Large intestine (tissue), 12 donors: ENCODE measurements around the gene MRPS5. TPM values are rescaled to one million over a fixed set of nuclear protein-coding genes. Genes with fewer than 3 reads are reported as not detected.

ENCODE experiments used
- DNase-seq, 2 donors: peaks; one replicate each; pipeline versions ENCODE4 v3.0.0 to v3.0.0-alpha.2; 2013
- H3K27ac ChIP-seq: one replicate; pipeline ENCODE4 v1.5.1; 2013; ENCODE audit warnings: low read length
- H3K27me3 ChIP-seq: 2 replicates; pipeline ENCODE4 v1.6.1; 2013; ENCODE audit warnings: low read length; ENCODE audit not compliant: control insufficient read depth, insufficient read depth
- H3K36me3 ChIP-seq: 2 replicates; pipeline ENCODE4 v1.6.1; 2013; ENCODE audit warnings: low read length; ENCODE audit not compliant: control insufficient read depth, insufficient read depth
- H3K4me1 ChIP-seq: one replicate; pipeline ENCODE4 v1.6.1; 2013; ENCODE audit warnings: low read length; ENCODE audit not compliant: control insufficient read depth, insufficient read depth
- H3K4me3 ChIP-seq: one replicate; pipeline ENCODE4 v1.5.1; 2013; ENCODE audit warnings: low read length
- H3K9me3 ChIP-seq: one replicate; pipeline ENCODE4 v1.6.1; 2013; ENCODE audit warnings: mild to moderate bottlenecking, low read depth, low read length, moderate library complexity; ENCODE audit not compliant: control insufficient read depth
- WGBS: methylation state at CpG from one replicate; pipeline ENCODE4 v1.1.5; 2013; ENCODE audit warnings: low lambda C conversion rate; ENCODE audit not compliant: insufficient coverage; 5-methylcytosine and 5-hydroxymethylcytosine counted together
- long read RNA-seq, 11 donors: transcript quantifications; one replicate each; lab custom pipeline, GENCODE V29; 2026
- polyA plus RNA-seq: library from polyadenylated mRNA; unstranded; fragments of 120-200 nt; gene quantifications from one replicate; pipeline ENCODE4 v1.2.1, GENCODE V29; 2013

Gene MRPS5
- polyA plus RNA-seq = 55.8 TPM
- long read RNA-seq, donor 1, partial matches to known transcripts = 8 of 18 reads
- long read RNA-seq, donor 1, other reads (novel, unspliced or antisense) = 0 of 18 reads
- long read RNA-seq, donor 2, transcript MRPS5-203 (5 exons, 793 nt) = major isoform, 17 of 57 reads
- long read RNA-seq, donor 2, transcript MRPS5-201 (12 exons, 1,652 nt) = minor isoform, 16 of 57 reads
- long read RNA-seq, donor 2, partial matches to known transcripts = 21 of 57 reads
- long read RNA-seq, donor 2, other reads (novel, unspliced or antisense) = 0 of 57 reads
- long read RNA-seq, donor 3 = 0 reads
- long read RNA-seq, donor 4, partial matches to known transcripts = 0 of 2 reads
- long read RNA-seq, donor 4, other reads (novel, unspliced or antisense) = 0 of 2 reads
- long read RNA-seq, donor 5, transcript MRPS5-201 (12 exons, 1,652 nt) = major isoform, 6 of 25 reads
- long read RNA-seq, donor 5, transcript MRPS5-203 (5 exons, 793 nt) = major isoform, 6 of 25 reads
- long read RNA-seq, donor 5, partial matches to known transcripts = 11 of 25 reads
- long read RNA-seq, donor 5, other reads (novel, unspliced or antisense) = 0 of 25 reads
- long read RNA-seq, donor 6, transcript MRPS5-201 (12 exons, 1,652 nt) = major isoform, 7 of 38 reads
- long read RNA-seq, donor 6, transcript MRPS5-203 (5 exons, 793 nt) = minor isoform, 5 of 38 reads
- long read RNA-seq, donor 6, partial matches to known transcripts = 22 of 38 reads
- long read RNA-seq, donor 6, other reads (novel, unspliced or antisense) = 0 of 38 reads
- long read RNA-seq, donor 7, transcript MRPS5-201 (12 exons, 1,652 nt) = major isoform, 5 of 21 reads
- long read RNA-seq, donor 7, partial matches to known transcripts = 9 of 21 reads
- long read RNA-seq, donor 7, other reads (novel, unspliced or antisense) = 0 of 21 reads
- long read RNA-seq, donor 8, transcript MRPS5-201 (12 exons, 1,652 nt) = major isoform, 16 of 54 reads
- long read RNA-seq, donor 8, transcript MRPS5-203 (5 exons, 793 nt) = minor isoform, 7 of 54 reads
- long read RNA-seq, donor 8, partial matches to known transcripts = 27 of 54 reads
- long read RNA-seq, donor 8, other reads (novel, unspliced or antisense) = 0 of 54 reads
- long read RNA-seq, donor 9, transcript MRPS5-201 (12 exons, 1,652 nt) = major isoform, 6 of 34 reads
- long read RNA-seq, donor 9, transcript MRPS5-203 (5 exons, 793 nt) = minor isoform, 5 of 34 reads
- long read RNA-seq, donor 9, partial matches to known transcripts = 21 of 34 reads
- long read RNA-seq, donor 9, other reads (novel, unspliced or antisense) = 0 of 34 reads
- long read RNA-seq, donor 10, transcript MRPS5-208 (2 exons, 3,680 nt) = minor isoform, 6 of 45 reads
- long read RNA-seq, donor 10, transcript MRPS5-203 (5 exons, 793 nt) = major isoform, 10 of 45 reads
- long read RNA-seq, donor 10, transcript MRPS5-201 (12 exons, 1,652 nt) = minor isoform, 6 of 45 reads
- long read RNA-seq, donor 10, partial matches to known transcripts = 22 of 45 reads
- long read RNA-seq, donor 10, other reads (novel, unspliced or antisense) = 0 of 45 reads
- long read RNA-seq, donor 11, transcript MRPS5-201 (12 exons, 1,652 nt) = major isoform, 14 of 33 reads
- long read RNA-seq, donor 11, partial matches to known transcripts = 16 of 33 reads
- long read RNA-seq, donor 11, other reads (novel, unspliced or antisense) = 0 of 33 reads

GRCh38 chr2:95121407-95122196 lies at the start of gene MRPS5:
Gene MRPS5, minus strand, starts transcription at chr2:95121808. Its CDS starts 17 bp downstream, at chr2:95121791.
- peak; percentile 46 to 84 for DNase-seq
- WGBS = no CpG with 5 or more reads among the region's 86 CpGs
- peaks cover under 1% of the 10 kb centered on the region for H3K36me3 ChIP-seq
- no peaks in the 10 kb centered on the region for H3K4me1 ChIP-seq
- peak within 1 kb of the TSS; percentile 99 for H3K4me3 ChIP-seq
- no peaks in the 10 kb centered on the region for H3K27me3 ChIP-seq
- peak within 1 kb of the TSS; percentile 78 for H3K27ac ChIP-seq
- H3K9me3 ChIP-seq = no peaks in the 10 kb centered on the region

DNA sequence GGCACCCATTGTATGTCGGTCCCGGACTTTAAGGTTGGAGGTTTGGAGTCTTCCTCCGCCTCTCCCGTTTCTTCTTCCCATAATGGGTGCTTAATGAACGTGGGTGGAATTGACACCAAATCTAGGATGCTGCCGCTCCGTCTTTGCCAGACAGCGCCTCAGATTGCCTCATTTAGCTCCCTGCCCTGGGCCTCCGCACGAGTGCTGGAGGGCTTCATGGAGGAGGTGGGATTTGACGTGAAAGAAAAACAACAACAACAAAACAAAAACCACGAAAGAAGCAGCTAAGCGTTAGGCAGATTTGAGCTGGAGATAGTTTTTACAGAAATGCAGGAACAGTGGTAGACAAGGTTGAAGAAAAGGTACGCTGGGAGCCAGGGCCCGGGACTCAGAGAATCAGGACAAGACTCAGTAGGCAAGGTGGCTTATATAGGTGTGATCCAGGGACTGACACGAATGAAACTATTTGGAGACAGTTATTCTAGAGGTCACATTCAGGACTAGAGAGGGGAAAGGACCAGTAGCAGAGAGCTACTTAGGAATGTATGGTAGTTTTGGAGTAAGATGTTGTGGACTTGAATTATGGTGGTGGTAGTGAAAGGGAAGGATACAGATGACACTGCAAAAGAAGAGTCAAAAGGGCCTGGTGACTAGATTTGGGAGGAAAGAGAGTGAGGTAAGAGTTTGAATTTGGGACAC lies 44.6 kb upstream of the MRPS5 start:
- Histone ChIP-seq H3K9me3 (no peaks in the 10 kb centered on the region), H3K4me3 (peak overlapping the region; percentile 77), H3K4me1 (peaks cover 3% of the 10 kb centered on the region), H3K27ac (peak overlapping the region; percentile 45), H3K27me3 (no peaks in the 10 kb centered on the region), H3K36me3 (no peaks in the 10 kb centered on the region)
- DNase-seq = no peak
- 17% methylated on average over 2 of the region's 16 CpGs for WGBS

- peak; percentile 98 to 99 for DNase-seq
- Histone ChIP-seq H3K4me1 (peaks cover 3% of the 10 kb centered on the region), H3K36me3 (no peaks in the 10 kb centered on the region), H3K27ac (peak within 1 kb of the TSS; percentile 87), H3K9me3 (no peaks in the 10 kb centered on the region), H3K4me3 (peak within 1 kb of the TSS; percentile 77), H3K27me3 (no peaks in the 10 kb centered on the region)
- no CpG with 5 or more reads among the region's 56 CpGs for WGBS
Measured at GRCh38 chr2:95165371-95166064, 43.9 kb upstream of the MRPS5 start, which contains the start of gene ZNF2. Gene ZNF2, plus strand, starts transcription at chr2:95165809. Its CDS starts 10,418 bp downstream, at chr2:95176227.

GRCh38 chr2:95165030-95165370 lies 43.4 kb upstream of the MRPS5 start:
- Histone ChIP-seq H3K4me1 (peaks cover 3% of the 10 kb centered on the region), H3K36me3 (no peaks in the 10 kb centered on the region), H3K27me3 (no peaks in the 10 kb centered on the region), H3K27ac (peak overlapping the region; percentile 87), H3K9me3 (no peaks in the 10 kb centered on the region), H3K4me3 (peak overlapping the region; percentile 77)
- no peak for DNase-seq
- WGBS = no CpG with 5 or more reads among the region's 9 CpGs

GRCh38 chr2:95159690-95160449 lies 38.3 kb upstream of the MRPS5 start, which contains the start of gene ZNF514:
Gene ZNF514, minus strand, starts transcription at chr2:95159848. Its CDS starts 6,595 bp downstream, at chr2:95153253.
- peak within 1 kb of the TSS; percentile 60 for H3K27ac ChIP-seq
- no peaks in the 10 kb centered on the region for H3K9me3 ChIP-seq
- H3K4me1 ChIP-seq = peaks cover 11% of the 10 kb centered on the region
- DNase-seq = peak; percentile 80 to 84
- H3K4me3 ChIP-seq = peak within 1 kb of the TSS; percentile 93
- peaks cover 19% of the 10 kb centered on the region for H3K36me3 ChIP-seq
- WGBS = no CpG with 5 or more reads among the region's 64 CpGs
- no peaks in the 10 kb centered on the region for H3K27me3 ChIP-seq

DNA sequence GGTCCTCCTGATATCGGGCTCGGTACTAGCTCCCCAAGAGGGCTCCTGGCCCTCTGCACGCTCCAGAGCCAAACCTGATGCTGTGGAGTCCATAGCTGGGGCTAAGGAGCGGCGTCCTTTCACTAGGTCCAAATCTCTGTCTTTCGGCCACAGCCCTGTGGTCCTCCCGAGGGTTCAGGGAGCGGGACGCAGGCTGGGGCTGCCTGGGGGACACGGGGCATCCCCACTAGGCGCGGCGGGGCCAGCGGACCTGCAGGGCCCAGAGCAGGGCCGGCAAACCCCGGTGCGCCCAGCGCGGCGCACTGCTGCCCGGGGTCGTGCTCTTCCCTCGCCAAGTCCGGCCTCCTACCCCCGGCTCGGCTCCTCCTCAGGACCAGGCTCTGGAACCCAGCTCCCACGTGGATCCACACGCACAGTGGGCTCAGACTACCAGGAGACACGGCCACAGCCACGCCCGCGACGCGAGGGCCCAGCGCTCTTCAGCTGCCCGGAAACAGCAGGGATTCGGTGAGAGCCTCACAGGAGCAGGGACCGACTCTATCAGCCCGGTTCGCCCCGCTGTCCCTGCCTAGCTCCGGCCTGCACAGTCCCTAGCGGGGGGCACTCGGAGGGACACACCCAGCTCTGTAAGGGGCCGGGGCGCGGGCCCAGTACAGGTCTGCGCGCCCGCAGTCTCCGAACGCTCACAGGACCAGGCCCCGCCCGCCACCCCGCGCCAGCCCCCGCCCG lies 37.4 kb upstream of the MRPS5 start:
- Histone ChIP-seq H3K27ac (peak overlapping the region; percentile 60), H3K27me3 (no peaks in the 10 kb centered on the region), H3K4me1 (peaks cover 11% of the 10 kb centered on the region), H3K4me3 (peak overlapping the region; percentile 93), H3K9me3 (no peaks in the 10 kb centered on the region), H3K36me3 (peaks cover 27% of the 10 kb centered on the region)
- WGBS = no CpG with 5 or more reads among the region's 58 CpGs
- DNase-seq = peak in 1 of 2 donors; percentile 71

DNA sequence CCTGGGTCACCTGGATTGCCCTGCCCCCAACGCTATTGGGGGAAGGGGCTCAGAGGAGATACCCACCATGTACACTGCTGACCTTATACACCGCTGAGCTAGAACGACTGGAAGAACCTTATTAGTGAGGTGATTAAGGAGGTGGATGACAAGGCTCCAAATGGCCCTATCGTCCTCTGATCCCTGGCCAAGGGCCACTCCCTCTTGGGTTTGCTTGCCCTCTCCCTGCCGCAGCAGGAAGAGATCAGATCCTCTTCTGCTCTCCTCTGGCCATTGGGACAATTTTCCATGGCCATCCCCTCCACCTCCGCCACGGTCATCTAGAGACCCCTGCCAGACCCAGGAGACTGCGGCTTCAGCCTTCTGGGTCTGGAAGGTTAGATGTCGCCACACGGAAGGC lies 36.8 kb upstream of the MRPS5 start:
- peak in 1 of 2 donors; percentile 33 for DNase-seq
- H3K4me1 ChIP-seq = peaks cover 11% of the 10 kb centered on the region
- peak overlapping the region; percentile 60 for H3K27ac ChIP-seq

More for the DNA sequence above, 36.8 kb upstream of the MRPS5 start:
- no CpG with 5 or more reads among the region's 10 CpGs for WGBS
- Histone ChIP-seq H3K9me3 (no peaks in the 10 kb centered on the region), H3K4me3 (peak overlapping the region; percentile 93), H3K27me3 (no peaks in the 10 kb centered on the region), H3K36me3 (peaks cover 28% of the 10 kb centered on the region)
